ENCODE results near the gene BID. TPM values are rescaled to one million over a fixed set of nuclear protein-coding genes. Genes with fewer than 3 reads are reported as not detected.
A peak's percentile ranks its signal among the peaks of the same experiment; 100 is the strongest.

The BID gene
- total RNA-seq, 2 experiments from 2014 or later: 8.9 to 10.3 TPM

- peak; percentile 69 for ATAC-seq (ENCODE audit: poor library complexity)
- peak; percentile 61 to 85 (median 68) for DNase-seq
- peaks cover 0 to 7% of the 10 kb centered on the region in 2 experiments for H3K9me3 ChIP-seq (ENCODE audit: control insufficient read depth in 1 of 2, insufficient read depth in 1 of 2, low read length in 2 of 2)
- peaks cover 40% of the 10 kb centered on the region for H3K4me1 ChIP-seq (ENCODE audit: insufficient read depth, low read length)
- no peak overlapping the region for H3K4me3 ChIP-seq (ENCODE audit: low read length)
- intact Hi-C loops (cut with DNase I, micrococcal nuclease): loop anchor here (1.0 to 10.0 kb wide), 3 partner anchors 17 to 151 kb away; partner anchors contain the start of gene BCL2L13 (in 1 of the 2)
- no peaks in the 10 kb centered on the region for H3K27me3 Mint-ChIP-seq
- H3K4me3 Mint-ChIP-seq: no peak overlapping the region
- H3K27ac ChIP-seq (ENCODE audit: low read depth in 1 of 2, low read length in 2 of 2): no peak overlapping the region
- peaks cover 13% of the 10 kb centered on the region for H3K4me1 Mint-ChIP-seq (ENCODE audit: low read depth)
- H3K27ac Mint-ChIP-seq: no peak overlapping the region
- no peaks in the 10 kb centered on the region for H3K36me3 Mint-ChIP-seq (ENCODE audit: low read depth)
- H3K36me3 ChIP-seq (ENCODE audit: insufficient read depth, low read length): no peaks in the 10 kb centered on the region
- no peaks in the 10 kb centered on the region for H3K9me3 Mint-ChIP-seq
- ChIA-PET POLR2A (interaction anchor here (1.3 to 2.5 kb wide), 5 partner anchors 8 to 292 kb away, joined by 3 to 9 read pairs (median 5); partner anchors contain the start of genes BID and PEX26), CTCF (interaction anchor here (0.6 to 4.9 kb wide), 12 partner anchors 9 to 291 kb away, joined by 3 to 45 read pairs (median 6); partner anchors contain the start of gene BID)
- no peaks in the 10 kb centered on the region for H3K27me3 ChIP-seq (ENCODE audit: control insufficient read depth in 1 of 2, insufficient read depth in 2 of 2, low read length in 2 of 2)
- TF ChIP-seq CTCF (IDR thresholded peaks at IDR 0.05): peak; percentile 76
Observed at GRCh38 chr22:17785185-17786184, 11.2 kb upstream of the BID start.

GRCh38 chr22:17784776-17785175 is 10.5 kb upstream of the BID start:
- DNase-seq (no peak), ATAC-seq (ENCODE audit: poor library complexity) (no peak)
- Histone ChIP-seq H3K27me3 (ENCODE audit: control insufficient read depth in 1 of 2, insufficient read depth in 2 of 2, low read length in 2 of 2) (no peaks in the 10 kb centered on the region), H3K4me3 (ENCODE audit: low read length) (no peak overlapping the region), H3K9me3 (ENCODE audit: control insufficient read depth in 1 of 2, insufficient read depth in 1 of 2, low read length in 2 of 2) (peaks cover 0 to 14% of the 10 kb centered on the region in 2 experiments), H3K27ac (ENCODE audit: low read depth in 1 of 2, low read length in 2 of 2) (no peak overlapping the region), H3K36me3 (ENCODE audit: insufficient read depth, low read length) (no peaks in the 10 kb centered on the region), H3K4me1 (ENCODE audit: insufficient read depth, low read length) (peaks cover 47% of the 10 kb centered on the region)
- no peak overlapping the region for H3K4me3 Mint-ChIP-seq
- no peaks in the 10 kb centered on the region for H3K36me3 Mint-ChIP-seq (ENCODE audit: low read depth)
- POLR2A ChIA-PET: interaction anchor here (1.3 to 2.5 kb wide), 4 partner anchors 7 to 42 kb away, joined by 3 to 9 read pairs (median 6); partner anchors contain the start of gene BID
- TF ChIP-seq CTCF (IDR thresholded peaks at IDR 0.05): no peak
- CTCF ChIA-PET: interaction anchor here (0.6 to 4.9 kb wide), 10 partner anchors 8 to 291 kb away, joined by 3 to 45 read pairs (median 8); partner anchors contain the start of gene BID
- H3K9me3 Mint-ChIP-seq: no peaks in the 10 kb centered on the region
- intact Hi-C loops (cut with DNase I, micrococcal nuclease): loop anchor here (1.0 to 10.0 kb wide), 3 partner anchors 16 to 150 kb away; partner anchors contain the start of gene BCL2L13 (in 1 of the 2)
- H3K27ac Mint-ChIP-seq: no peak overlapping the region
- H3K4me1 Mint-ChIP-seq (ENCODE audit: low read depth): peaks cover 20% of the 10 kb centered on the region
- H3K27me3 Mint-ChIP-seq: no peaks in the 10 kb centered on the region

- ChIA-PET CTCF (interaction anchor here (4.9 kb wide), 1 partner anchor 41 kb away, joined by 45 read pairs; no protein-coding TSS in a partner anchor), POLR2A (interaction anchor here (1.5 to 2.5 kb wide), 2 partner anchors 10 to 41 kb away, joined by 5 to 9 read pairs; partner anchors contain the start of gene BID)
- H3K27ac Mint-ChIP-seq: no peak overlapping the region
- ATAC-seq (ENCODE audit: poor library complexity) (no peak), DNase-seq (no peak)
- H3K36me3 Mint-ChIP-seq (ENCODE audit: low read depth): peaks cover 4% of the 10 kb centered on the region
- intact Hi-C loops (cut with DNase I, micrococcal nuclease): loop anchor here (2.0 to 10.0 kb wide), 2 partner anchors 15 to 149 kb away; partner anchors contain the start of gene BCL2L13 (in 1 of the 2)
- no peaks in the 10 kb centered on the region for H3K27me3 ChIP-seq (ENCODE audit: control insufficient read depth in 1 of 2, insufficient read depth in 2 of 2, low read length in 2 of 2)
- H3K27me3 Mint-ChIP-seq: no peaks in the 10 kb centered on the region
- H3K4me3 ChIP-seq (ENCODE audit: low read length): no peak overlapping the region
- H3K27ac ChIP-seq (ENCODE audit: low read depth in 1 of 2, low read length in 2 of 2): no peak overlapping the region
- H3K9me3 ChIP-seq (ENCODE audit: control insufficient read depth in 1 of 2, insufficient read depth in 1 of 2, low read length in 2 of 2): peaks cover 0 to 18% of the 10 kb centered on the region in 2 experiments
- H3K4me1 ChIP-seq (ENCODE audit: insufficient read depth, low read length): peaks cover 55% of the 10 kb centered on the region
- no peaks in the 10 kb centered on the region for H3K36me3 ChIP-seq (ENCODE audit: insufficient read depth, low read length)
- no peak overlapping the region for H3K4me3 Mint-ChIP-seq
- no peak for TF ChIP-seq CTCF (IDR thresholded peaks at IDR 0.05)
- H3K9me3 Mint-ChIP-seq: no peaks in the 10 kb centered on the region
- peaks cover 29% of the 10 kb centered on the region for H3K4me1 Mint-ChIP-seq (ENCODE audit: low read depth)
Observed at GRCh38 chr22:17783773-17784480, 9.7 kb upstream of the BID start.
